ENCODE data around the gene PRRC1.
"Not testable (repeated sequence)": the region's sequence is repeated elsewhere in the genome, so short reads cannot be mapped to it uniquely, and the experiment has no call there.

The PRRC1 gene

DNA sequence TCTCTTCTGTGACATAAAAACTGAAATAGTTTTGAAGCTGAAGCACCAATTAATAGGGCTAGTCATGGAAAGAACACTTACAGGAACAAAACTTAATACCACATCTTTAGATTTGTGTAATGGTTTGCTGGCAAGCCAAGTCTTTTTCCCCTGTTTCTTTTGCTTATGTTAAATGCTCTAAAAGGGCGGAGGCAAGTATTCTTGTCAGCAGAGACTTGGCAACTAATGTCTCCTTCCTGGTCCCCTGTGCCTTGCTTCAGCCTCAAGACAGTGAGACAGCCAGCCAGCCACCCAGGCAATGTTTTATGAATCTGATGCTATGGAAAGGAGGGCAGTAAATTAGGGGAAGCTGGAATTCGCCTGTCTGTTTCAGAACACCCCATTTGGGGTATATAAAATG lies 45.7 kb downstream of the PRRC1 start:
- Mint-ChIP-seq H3K9me3 (no peaks in the 10 kb centered on the region), H3K27ac (no peak overlapping the region), H3K27me3 (ENCODE audit: low read depth) (peaks cover 8% of the 10 kb centered on the region), H3K4me1 (peaks cover 10% of the 10 kb centered on the region), H3K4me3 (no peak overlapping the region), H3K36me3 (ENCODE audit: low read depth) (peaks cover 5% of the 10 kb centered on the region)
- TF ChIP-seq, protein P1, sequence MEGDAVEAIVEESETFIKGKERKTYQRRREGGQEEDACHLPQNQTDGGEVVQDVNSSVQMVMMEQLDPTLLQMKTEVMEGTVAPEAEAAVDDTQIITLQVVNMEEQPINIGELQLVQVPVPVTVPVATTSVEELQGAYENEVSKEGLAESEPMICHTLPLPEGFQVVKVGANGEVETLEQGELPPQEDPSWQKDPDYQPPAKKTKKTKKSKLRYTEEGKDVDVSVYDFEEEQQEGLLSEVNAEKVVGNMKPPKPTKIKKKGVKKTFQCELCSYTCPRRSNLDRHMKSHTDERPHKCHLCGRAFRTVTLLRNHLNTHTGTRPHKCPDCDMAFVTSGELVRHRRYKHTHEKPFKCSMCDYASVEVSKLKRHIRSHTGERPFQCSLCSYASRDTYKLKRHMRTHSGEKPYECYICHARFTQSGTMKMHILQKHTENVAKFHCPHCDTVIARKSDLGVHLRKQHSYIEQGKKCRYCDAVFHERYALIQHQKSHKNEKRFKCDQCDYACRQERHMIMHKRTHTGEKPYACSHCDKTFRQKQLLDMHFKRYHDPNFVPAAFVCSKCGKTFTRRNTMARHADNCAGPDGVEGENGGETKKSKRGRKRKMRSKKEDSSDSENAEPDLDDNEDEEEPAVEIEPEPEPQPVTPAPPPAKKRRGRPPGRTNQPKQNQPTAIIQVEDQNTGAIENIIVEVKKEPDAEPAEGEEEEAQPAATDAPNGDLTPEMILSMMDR (IDR thresholded peaks at IDR 0.05; ENCODE audit: unreplicated experiment in 3 of 3): no peak

DNA sequence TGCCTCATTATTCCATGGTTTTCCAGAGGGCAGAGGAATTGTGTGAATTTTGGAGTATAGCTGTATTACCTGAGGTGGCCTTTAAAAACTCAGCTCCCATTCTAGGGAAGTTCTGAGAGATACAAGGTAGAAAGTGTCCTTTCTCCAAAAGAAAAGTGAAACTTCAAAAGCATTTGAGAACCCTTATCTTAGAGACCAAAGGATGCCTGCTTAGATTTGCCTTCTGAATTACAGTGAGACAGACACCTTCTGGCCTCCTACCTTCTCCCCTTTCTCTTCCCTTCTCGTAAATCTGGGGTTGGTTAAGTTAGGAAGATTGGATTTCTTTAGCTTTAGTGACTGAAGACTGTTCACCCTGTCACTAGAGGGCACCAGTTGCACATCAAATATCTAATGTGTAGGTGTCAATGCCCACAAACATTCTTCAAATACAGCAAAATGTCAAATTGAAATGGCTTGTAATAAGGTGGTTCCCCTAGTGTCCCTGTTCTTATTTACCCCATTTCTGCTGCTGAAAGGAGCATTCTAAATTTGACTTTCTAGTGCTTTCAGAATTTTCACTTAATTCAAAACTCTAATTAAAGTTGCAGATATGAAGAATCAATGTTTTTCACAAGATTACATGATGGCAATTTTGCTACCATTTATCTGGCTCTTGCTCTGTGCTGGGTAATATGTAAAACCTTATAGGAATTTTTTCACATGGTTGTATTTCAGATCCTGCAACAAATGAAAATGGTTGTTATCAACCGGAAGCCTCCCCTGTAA lies 46.7 kb downstream of the PRRC1 start:
- Mint-ChIP-seq H3K36me3 (ENCODE audit: low read depth) (peaks cover 3% of the 10 kb centered on the region), H3K27ac (no peak overlapping the region), H3K4me3 (no peak overlapping the region), H3K27me3 (ENCODE audit: low read depth) (peaks cover 8% of the 10 kb centered on the region), H3K9me3 (no peaks in the 10 kb centered on the region), H3K4me1 (peaks cover 10% of the 10 kb centered on the region)
- TF ChIP-seq, protein P1 (IDR thresholded peaks at IDR 0.05; ENCODE audit: unreplicated experiment in 3 of 3): peak; percentile 73 to 77 (median 75)

DNA sequence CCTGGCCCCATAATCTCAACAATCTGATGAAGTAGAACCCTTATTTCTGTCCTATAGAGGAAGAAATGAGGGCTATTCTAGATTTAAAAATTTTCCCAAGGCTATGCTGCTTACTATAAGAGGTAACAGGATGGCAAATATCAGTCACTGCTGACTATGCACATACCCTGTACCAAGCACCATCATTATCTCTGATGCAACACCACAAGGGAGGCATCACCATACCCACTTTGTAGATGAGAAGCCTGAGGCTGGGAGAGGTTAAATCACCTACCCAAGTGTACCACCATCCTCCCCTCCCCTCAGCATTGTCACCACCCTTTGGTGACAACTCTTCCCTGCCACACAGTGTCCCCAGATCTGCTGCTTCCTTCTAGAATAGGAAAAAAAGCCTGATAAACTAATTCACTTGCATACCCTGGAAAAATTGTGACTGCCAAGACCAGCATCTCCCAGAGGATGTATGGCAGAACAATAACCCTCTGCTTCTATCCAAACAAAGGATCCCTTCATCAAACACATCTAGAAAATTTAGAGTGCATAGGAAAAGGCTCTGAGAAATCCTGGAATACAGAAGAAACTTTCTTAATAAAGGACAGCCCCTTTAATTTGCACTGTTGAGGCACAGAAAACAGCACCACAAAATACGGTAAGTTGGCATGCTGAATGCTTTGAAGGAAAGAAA lies 48.3 kb downstream of the PRRC1 start:
- H3K27me3 Mint-ChIP-seq (ENCODE audit: low read depth): peaks cover 8% of the 10 kb centered on the region
- no peak overlapping the region for H3K4me3 Mint-ChIP-seq
- H3K27ac Mint-ChIP-seq: no peak overlapping the region
- peaks cover 2% of the 10 kb centered on the region for H3K9me3 Mint-ChIP-seq
- H3K36me3 Mint-ChIP-seq (ENCODE audit: low read depth): no peaks in the 10 kb centered on the region
- H3K4me1 Mint-ChIP-seq: peaks cover 15% of the 10 kb centered on the region
- TF ChIP-seq, protein P1 (IDR thresholded peaks at IDR 0.05; ENCODE audit: unreplicated experiment in 3 of 3): no peak

DNA sequence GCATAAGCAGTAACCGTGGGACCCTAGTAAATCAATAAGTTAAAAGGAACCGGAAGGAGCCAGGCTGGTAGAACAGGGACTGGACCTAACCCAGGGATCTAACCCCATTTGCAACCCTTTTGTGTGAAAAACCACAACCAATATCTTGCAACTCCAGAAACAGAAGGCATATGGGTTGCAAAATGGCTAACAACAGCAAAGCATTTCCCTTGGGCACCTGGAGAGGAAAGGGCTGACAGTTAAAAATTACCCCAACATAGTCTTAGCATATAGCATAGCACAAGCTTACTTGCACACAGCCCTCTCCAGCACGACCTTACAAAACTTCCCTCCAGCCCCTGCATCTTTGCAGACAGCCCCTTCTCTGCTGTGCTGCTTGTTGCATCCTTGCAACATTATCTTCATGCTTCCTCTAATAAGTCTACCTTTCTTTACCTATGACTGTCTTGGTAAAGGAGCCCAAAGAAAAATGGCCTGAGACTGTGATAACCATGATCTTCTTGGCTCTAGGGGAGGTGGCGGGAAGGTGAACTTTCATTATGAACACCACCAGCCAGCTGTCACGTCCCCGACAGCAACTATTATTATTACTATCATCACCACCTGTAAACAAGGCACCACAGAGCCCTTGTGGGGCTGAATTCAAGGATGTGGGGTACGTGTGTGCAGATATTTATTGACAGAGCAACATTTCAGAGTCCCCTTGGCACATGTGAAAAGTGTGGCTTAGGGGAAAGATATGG lies 49.8 kb downstream of the PRRC1 start:
- H3K27me3 Mint-ChIP-seq (ENCODE audit: low read depth): peaks cover 8% of the 10 kb centered on the region
- no peak overlapping the region for H3K27ac Mint-ChIP-seq
- no peak overlapping the region for H3K4me3 Mint-ChIP-seq
- peaks cover 2% of the 10 kb centered on the region for H3K9me3 Mint-ChIP-seq
- peaks cover 26% of the 10 kb centered on the region for H3K4me1 Mint-ChIP-seq
- H3K36me3 Mint-ChIP-seq (ENCODE audit: low read depth): no peaks in the 10 kb centered on the region
- TF ChIP-seq, protein P1 (IDR thresholded peaks at IDR 0.05; ENCODE audit: unreplicated experiment in 3 of 3): no peak

DNA sequence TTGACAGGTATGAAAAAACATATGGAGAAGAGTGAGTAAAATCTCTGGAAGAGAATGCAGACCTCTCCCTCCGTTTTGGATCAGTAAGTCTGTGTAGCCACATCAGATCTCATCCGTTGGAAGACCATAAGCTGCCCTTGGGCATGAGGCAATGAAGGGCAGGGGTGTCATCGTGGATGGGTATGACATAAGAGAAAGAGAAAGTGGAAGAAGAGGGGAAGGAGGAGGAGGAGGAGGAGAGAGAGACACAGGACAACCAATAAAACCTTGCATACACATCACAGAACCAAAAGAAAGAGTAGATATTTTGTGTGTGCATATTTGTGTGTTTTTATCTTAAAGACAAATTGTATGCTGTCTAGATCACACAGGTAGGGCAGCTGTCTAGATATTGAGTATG lies 50.7 kb downstream of the PRRC1 start:
- Mint-ChIP-seq H3K4me3 (no peak overlapping the region), H3K27me3 (ENCODE audit: low read depth) (peaks cover 6% of the 10 kb centered on the region), H3K36me3 (ENCODE audit: low read depth) (no peaks in the 10 kb centered on the region), H3K9me3 (peaks cover 2% of the 10 kb centered on the region), H3K27ac (no peak overlapping the region), H3K4me1 (peaks cover 20% of the 10 kb centered on the region)
- TF ChIP-seq, protein P1 (IDR thresholded peaks at IDR 0.05; ENCODE audit: unreplicated experiment in 3 of 3): no peak

DNA sequence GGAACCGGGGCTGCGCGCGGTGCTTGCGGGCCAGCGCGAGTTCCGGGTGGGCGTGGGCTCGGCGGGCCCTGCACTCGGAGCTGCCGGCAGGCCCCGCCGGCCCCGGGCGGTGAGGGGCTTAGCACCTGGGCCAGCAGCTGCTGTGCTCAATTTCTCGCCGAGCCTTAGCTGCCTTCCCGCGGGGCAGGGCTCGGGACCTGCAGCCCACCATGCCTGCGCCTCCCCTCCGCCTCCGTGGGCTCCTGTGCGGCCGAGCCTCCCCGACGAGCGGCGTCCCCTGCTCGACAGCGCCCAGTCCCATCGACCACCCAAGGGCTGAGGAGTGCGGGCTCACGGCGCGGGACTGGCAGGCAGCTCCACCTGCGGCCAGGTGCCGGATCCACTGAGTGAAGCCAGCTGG lies 52.0 kb downstream of the PRRC1 start:
- not testable (repeated sequence) for H3K27ac Mint-ChIP-seq; H3K36me3 Mint-ChIP-seq (ENCODE audit: low read depth)

More for the DNA sequence above, 52.0 kb downstream of the PRRC1 start:
- H3K4me1 Mint-ChIP-seq: peaks cover 18% of the 10 kb centered on the region
- not testable (repeated sequence) for H3K27me3 Mint-ChIP-seq (ENCODE audit: low read depth); H3K9me3 Mint-ChIP-seq; H3K4me3 Mint-ChIP-seq
